Esophagus squamous epithelium (tissue), 4 donors: ENCODE measurements around the gene MORN5.

Experiments used
- CTCF ChIP-seq, 6 experiments: fragments of 450-650 bp in 4 of 6; fragments of 200-600 bp in 2 of 6; sonication (generic) in 2 of 6; IDR thresholded peaks; one replicate each; pipeline ENCODE4 v1.5.1; 2016 to 2019; ENCODE audit warnings: antibody characterized with exemption in 6 of 6, mild to moderate bottlenecking in 4 of 6, moderate library complexity in 4 of 6
- POLR2A ChIP-seq, 4 donors: fragments of 450-650 bp; IDR thresholded peaks; one replicate each; pipeline ENCODE4 v1.6.1; 2017; ENCODE audit warnings: antibody characterized with exemption in 4 of 4, mild to moderate bottlenecking in 4 of 4, moderate library complexity in 3 of 4

GRCh38 chr9:122144836-122145591, 14.7 kb upstream of the MORN5 start:
- TF ChIP-seq POLR2A (IDR thresholded peaks at IDR 0.05) (no peak), CTCF (IDR thresholded peaks at IDR 0.05) (peak in 1 of 6 experiments; percentile 14)
